SK-N-SH (cell line): Measurements from ENCODE around the gene ARHGDIB. TPM values are rescaled to one million over a fixed set of nuclear protein-coding genes. Genes with fewer than 3 reads are reported as not detected.

Experiments
- CTCF ChIA-PET: fragments of 300-600, 350-600 bp; formaldehyde crosslinking; extraction: SDS; loops from one replicate; lab custom pipeline; 2021; lab: Yijun Ruan, JAX
- POLR2A ChIA-PET: fragments of 350-600 bp; sonication (Branson Sonifier 250); formaldehyde crosslinking; extraction: SDS; loops from one replicate; lab custom pipeline; 2020; ENCODE audit warnings: antibody characterized with exemption, inconsistent platforms; lab: Yijun Ruan, JAX
- DNase-seq: peaks from one replicate; pipeline ENCODE4 v3.0.0; 2012
- H2AFZ ChIP-seq: fragments of 200-600 bp; sonication (generic); 2 replicates; pipeline ENCODE4 v1.8.1; 2016; ENCODE audit warnings: antibody characterized with exemption, mild to moderate bottlenecking, low read depth
- H3F3A ChIP-seq: fragments of 200-600 bp; sonication (generic); replicated peaks from 2 replicates; pipeline ENCODE3; 2016; ENCODE audit warnings: antibody characterized with exemption, mild to moderate bottlenecking; ENCODE audit not compliant: insufficient read depth
- H3K27ac ChIP-seq, 2 experiments: fragments of 200-500 bp in 1 of 2; fragments of 200-600 bp in 1 of 2; sonication (Bioruptor generic) in 1 of 2; sonication (generic), shearing (Covaris generic) in 1 of 2; 2 replicates each; pipeline versions ENCODE4 v1.5.1 to v1.6.1; 2014 to 2016; ENCODE audit warnings: low read depth in 2 of 2, inconsistent platforms in 1 of 2, low read length in 1 of 2, mild to moderate bottlenecking in 1 of 2, mixed read lengths in 1 of 2
- H3K27me3 ChIP-seq: fragments of 200-600 bp; sonication (generic), shearing (Covaris generic); 2 replicates; pipeline ENCODE4 v1.6.1; 2016; ENCODE audit warnings: mixed run types; ENCODE audit not compliant: insufficient read depth
- H3K36me3 ChIP-seq, 2 experiments: fragments of 200-500 bp in 1 of 2; fragments of 200-600 bp in 1 of 2; sonication (Bioruptor generic) in 1 of 2; sonication (generic) in 1 of 2; replicated peaks in 1 of 2; 2 replicates each; pipeline versions ENCODE3 to v1.5.1; 2014 to 2016; ENCODE audit warnings: low read length in 1 of 2, mild to moderate bottlenecking in 1 of 2; ENCODE audit not compliant: insufficient read depth in 2 of 2, control insufficient read depth in 1 of 2
- H3K4me1 ChIP-seq, 2 experiments: fragments of 200-500 bp in 1 of 2; fragments of 200-600 bp in 1 of 2; sonication (Bioruptor generic) in 1 of 2; sonication (generic), shearing (Covaris generic) in 1 of 2; 2 replicates each; pipeline versions ENCODE4 v1.5.1 to v1.6.1; 2014 to 2016; ENCODE audit warnings: low read depth in 1 of 2, low read length in 1 of 2, mixed run types in 1 of 2; ENCODE audit not compliant: insufficient read depth in 2 of 2, control insufficient read depth in 1 of 2
- H3K4me2 ChIP-seq: fragments of 200-600 bp; sonication (generic), shearing (Covaris generic); 2 replicates; pipeline ENCODE4 v1.6.1; 2017; ENCODE audit warnings: mixed run types
- H3K4me3 ChIP-seq, 2 experiments: fragments of 200-500 bp in 1 of 2; fragments of 200-600 bp in 1 of 2; sonication (Bioruptor generic) in 1 of 2; sonication (generic), shearing (Covaris generic) in 1 of 2; 2 replicates each; pipeline versions ENCODE4 v1.5.1 to v1.8.1; 2014 to 2016; ENCODE audit warnings: low read depth in 2 of 2, inconsistent platforms in 1 of 2, low read length in 1 of 2, mild to moderate bottlenecking in 1 of 2, mixed read lengths in 1 of 2, moderate library complexity in 1 of 2
- H3K79me2 ChIP-seq: fragments of 200-600 bp; sonication (generic); 2 replicates; pipeline ENCODE4 v1.8.1; 2017; ENCODE audit warnings: mild to moderate bottlenecking; ENCODE audit not compliant: insufficient read depth
- H3K9ac ChIP-seq: fragments of 200-600 bp; sonication (generic); 2 replicates; pipeline ENCODE4 v1.6.1; 2017; ENCODE audit warnings: mixed run types
- H3K9me2 ChIP-seq: fragments of 200-600 bp; sonication (generic); 2 replicates; pipeline ENCODE4 v1.6.1; 2017; ENCODE audit warnings: mixed run types
- H3K9me3 ChIP-seq: fragments of 200-600 bp; sonication (generic); 2 replicates; pipeline ENCODE4 v1.6.1; 2017; ENCODE audit warnings: mixed run types, mild to moderate bottlenecking, moderate library complexity
- H4K20me1 ChIP-seq: fragments of 200-600 bp; sonication (generic); 2 replicates; pipeline ENCODE4 v1.6.1; 2017; ENCODE audit warnings: mild to moderate bottlenecking, mixed run types; ENCODE audit not compliant: insufficient read depth
- ELF1 ChIP-seq: IDR thresholded peaks from 2 replicates; pipeline ENCODE4 v1.4.0; 2012
- EP300 ChIP-seq, 2 experiments: IDR thresholded peaks; 2 replicates each; pipeline versions ENCODE4 v1.4.0 to v1.6.1; 2012; ENCODE audit warnings: borderline replicate concordance in 1 of 2, low read depth in 1 of 2, low read length in 1 of 2
- FOSL2 ChIP-seq: IDR thresholded peaks from 2 replicates; pipeline ENCODE4 v1.4.0; 2012; ENCODE audit warnings: low read depth, mild to moderate bottlenecking, moderate library complexity, borderline replicate concordance
- FOXJ3 ChIP-seq: sonication (generic); formaldehyde crosslinking; IDR thresholded peaks from 2 replicates; pipeline ENCODE4 v1.5.1; 2020; ENCODE audit warnings: mild to moderate bottlenecking, missing genetic modification reagents
- GABPA ChIP-seq: IDR thresholded peaks from 2 replicates; pipeline ENCODE4 v1.4.0; 2012; ENCODE audit warnings: low read depth, mild to moderate bottlenecking
- JUND ChIP-seq: IDR thresholded peaks from 2 replicates; pipeline ENCODE4 v1.4.0; 2012
- MXI1 ChIP-seq: IDR thresholded peaks from 2 replicates; pipeline ENCODE4 v1.6.1; 2012; ENCODE audit warnings: mild to moderate bottlenecking, low read depth, low read length, improper control_type of control experiment
- NFIC ChIP-seq: IDR thresholded peaks from 2 replicates; pipeline ENCODE4 v1.4.0; 2012; ENCODE audit warnings: borderline replicate concordance
- NRF1 ChIP-seq: IDR thresholded peaks from 2 replicates; pipeline ENCODE4 v1.6.1; 2012; ENCODE audit warnings: low read depth, mild to moderate bottlenecking, low read length
- POLR2AphosphoS5 ChIP-seq: IDR thresholded peaks from 2 replicates; pipeline ENCODE4 v1.6.1; 2012; ENCODE audit warnings: low read depth, low read length
- RCOR1 ChIP-seq: fragments of 150-350 bp; IDR thresholded peaks from 2 replicates; pipeline ENCODE4 v1.6.1; 2017; ENCODE audit warnings: antibody characterized with exemption, low read length
- RFX5 ChIP-seq: IDR thresholded peaks from 2 replicates; pipeline ENCODE4 v1.6.1; 2012; ENCODE audit warnings: mild to moderate bottlenecking, improper control_type of control experiment, low read length
- SIN3A ChIP-seq: IDR thresholded peaks from 2 replicates; pipeline ENCODE4 v1.6.1; 2012; ENCODE audit warnings: low read depth, mild to moderate bottlenecking, low read length, moderate library complexity, borderline replicate concordance
- SMC3 ChIP-seq: IDR thresholded peaks from 2 replicates; pipeline ENCODE4 v1.6.1; 2012; ENCODE audit warnings: low read depth, low read length, improper control_type of control experiment
- TAF1 ChIP-seq: IDR thresholded peaks from 2 replicates; pipeline ENCODE4 v1.6.1; 2012; ENCODE audit warnings: low read depth, mild to moderate bottlenecking, low read length, moderate library complexity, borderline replicate concordance
- TCF12 ChIP-seq: IDR thresholded peaks from 2 replicates; pipeline ENCODE4 v1.4.0; 2012
- TEAD4 ChIP-seq: IDR thresholded peaks from 2 replicates; pipeline ENCODE4 v1.4.0; 2012; ENCODE audit warnings: mild to moderate bottlenecking, borderline replicate concordance; ENCODE audit not compliant: insufficient read depth
- YY1 ChIP-seq: IDR thresholded peaks from 2 replicates; pipeline ENCODE4 v1.4.0; 2012; ENCODE audit warnings: low read depth, mild to moderate bottlenecking
- WGBS: methylation state at CpG from one replicate; pipeline ENCODE4 v1.1.6; 2017; ENCODE audit warnings: low lambda C conversion rate; 5-methylcytosine and 5-hydroxymethylcytosine counted together
- polyA plus RNA-seq, 3 experiments: library from polyadenylated mRNA; depleted of rRNA; stranded (reverse); fragments of >200 nt; gene quantifications; 2 replicates each; pipeline ENCODE4 v1.2.3, GENCODE V29; 2012
- TF ChIP-seq, protein P1 (sequence below): IDR thresholded peaks from 2 replicates; pipeline ENCODE4 v1.4.0; 2012; ENCODE audit warnings: low read depth, borderline replicate concordance
- TF ChIP-seq, protein P2 (sequence below): IDR thresholded peaks from 2 replicates; pipeline ENCODE4 v1.4.0; 2012; ENCODE audit warnings: low read depth
- TF ChIP-seq, protein P3 (sequence below): IDR thresholded peaks from 2 replicates; pipeline ENCODE4; 2012

ARHGDIB gene
- polyA plus RNA-seq, 1 of the 3 experiments (the other 2 are of a cell fraction): 362 TPM

DNA sequence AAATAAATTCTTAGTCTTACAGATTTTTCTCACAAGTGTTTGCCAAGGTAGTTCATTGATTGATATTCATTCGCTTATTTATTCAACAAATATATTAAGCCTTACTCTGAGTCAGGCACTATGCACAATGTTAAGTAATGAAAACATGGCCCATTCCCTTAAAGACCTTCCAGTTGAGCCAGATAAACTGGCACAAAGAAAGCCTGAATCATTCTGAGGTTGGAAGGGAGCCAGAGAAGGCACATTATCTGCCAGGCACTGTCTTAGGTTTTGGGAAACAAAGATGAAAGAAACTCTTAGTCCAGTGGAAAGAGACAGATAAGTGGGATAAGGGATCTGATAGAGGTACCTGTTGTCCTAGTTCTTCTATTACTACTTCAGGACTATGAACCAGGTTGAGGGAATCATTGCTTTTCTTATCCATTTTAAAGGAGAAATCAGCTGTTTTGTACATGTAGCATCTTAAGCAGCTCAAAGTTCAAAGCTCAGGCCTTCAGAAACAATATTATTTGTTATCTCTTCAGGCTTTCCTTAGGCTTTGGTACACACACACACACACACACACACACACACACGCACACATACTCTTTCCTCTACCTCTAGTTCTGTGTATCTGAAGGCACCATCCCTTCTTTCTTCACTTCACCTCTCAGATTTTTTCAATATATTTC, 38.4 kb upstream of the ARHGDIB start:
- Histone ChIP-seq H3K4me1 (peaks cover 0 to 22% of the 10 kb centered on the region in 2 experiments), H3K4me2 (no peak overlapping the region), H3K9ac (no peak overlapping the region), H4K20me1 (no peaks in the 10 kb centered on the region), H2AFZ (no peak overlapping the region), H3K9me2 (no peaks in the 10 kb centered on the region), H3K36me3 (no peaks in the 10 kb centered on the region), H3K79me2 (no peaks in the 10 kb centered on the region), H3K27me3 (no peaks in the 10 kb centered on the region), H3K27ac (peak overlapping the region; percentile 84 to 94), H3K4me3 (no peak overlapping the region), H3K9me3 (no peaks in the 10 kb centered on the region), H3F3A (peaks cover 25% of the 10 kb centered on the region)
- peak; percentile 60; the same call in 1 of the 2 replicates for TF ChIP-seq TCF12
- peak; percentile 29; the same call in 1 of the 2 replicates for TF ChIP-seq POLR2AphosphoS5
- peak in 1 of 2 experiments; percentile 45; a peak in 2 of 4 replicates for TF ChIP-seq EP300 (IDR thresholded peaks at IDR 0.05; ENCODE audit: borderline replicate concordance in 1 of 2, low read depth in 1 of 2, low read length in 1 of 2)
- 0 out of 2 replicates have a peak, but pooled peaks have one; percentile 14 for TF ChIP-seq YY1
- TF ChIP-seq JUND: peak; percentile 38; the same call in 1 of the 2 replicates
- TF ChIP-seq TAF1: 0 out of 2 replicates have a peak, but pooled peaks have one; percentile 9
- TF ChIP-seq, protein P1, sequence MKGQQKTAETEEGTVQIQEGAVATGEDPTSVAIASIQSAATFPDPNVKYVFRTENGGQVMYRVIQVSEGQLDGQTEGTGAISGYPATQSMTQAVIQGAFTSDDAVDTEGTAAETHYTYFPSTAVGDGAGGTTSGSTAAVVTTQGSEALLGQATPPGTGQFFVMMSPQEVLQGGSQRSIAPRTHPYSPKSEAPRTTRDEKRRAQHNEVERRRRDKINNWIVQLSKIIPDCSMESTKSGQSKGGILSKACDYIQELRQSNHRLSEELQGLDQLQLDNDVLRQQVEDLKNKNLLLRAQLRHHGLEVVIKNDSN: no peak
- TF ChIP-seq NFIC: peak; percentile 90
- TF ChIP-seq SIN3A: no peak
- TF ChIP-seq FOSL2: peak; percentile 29; the same call in 1 of the 2 replicates
- no peak for TF ChIP-seq RCOR1
- TF ChIP-seq, protein P2, sequence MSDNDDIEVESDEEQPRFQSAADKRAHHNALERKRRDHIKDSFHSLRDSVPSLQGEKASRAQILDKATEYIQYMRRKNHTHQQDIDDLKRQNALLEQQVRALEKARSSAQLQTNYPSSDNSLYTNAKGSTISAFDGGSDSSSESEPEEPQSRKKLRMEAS: no peak
- peak; percentile 62 for TF ChIP-seq TEAD4
- POLR2A ChIA-PET: no interaction called here
- no peak for DNase-seq
- 23% methylated on average over 2 of the region's 2 CpGs for WGBS
- CTCF ChIA-PET: no interaction called here

DNA sequence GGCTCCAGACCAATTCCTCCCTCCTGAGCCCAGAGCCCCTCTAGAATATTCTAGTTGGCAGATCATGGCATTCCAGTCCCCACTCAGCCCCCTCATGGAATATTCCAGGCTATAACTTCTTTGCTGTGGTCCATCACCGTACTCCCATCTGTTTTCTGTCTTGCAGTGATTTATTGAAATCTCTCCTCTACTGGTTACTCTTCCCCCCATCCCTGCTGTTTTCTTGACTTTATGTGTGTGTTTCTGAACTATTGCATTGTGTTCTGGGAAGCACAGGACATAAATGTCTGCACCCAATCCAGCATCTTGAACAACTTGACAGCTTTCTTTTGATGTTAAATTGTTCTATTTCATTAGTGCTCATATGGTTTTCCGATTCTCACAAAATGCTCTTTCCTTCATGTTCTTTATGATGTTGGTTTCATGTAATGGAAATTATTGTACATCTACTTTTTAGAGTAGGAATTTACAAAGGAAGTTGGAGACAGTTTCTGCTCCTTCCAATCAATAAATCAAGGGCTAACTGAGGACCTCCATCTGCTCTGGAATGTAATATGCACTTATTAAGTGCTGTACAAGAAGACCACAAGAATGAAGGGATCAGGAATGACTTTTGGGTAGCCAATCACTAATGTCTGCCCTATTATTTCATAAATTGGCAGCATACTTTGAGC, 37.8 kb upstream of the ARHGDIB start:
- ChIA-PET CTCF (interaction anchor here (1.0 to 1.4 kb wide), 2 partner anchors 188 to 222 kb away, joined by 3 read pairs; partner anchors contain the start of gene RERG), POLR2A (no interaction called here)
- H3K27ac ChIP-seq: peak overlapping the region; percentile 84 to 94; a peak in 3 of 4 replicates
- WGBS: 16% methylated on average over 2 of the region's 2 CpGs
- H3K36me3 ChIP-seq: no peaks in the 10 kb centered on the region
- peaks cover 0 to 22% of the 10 kb centered on the region in 2 experiments for H3K4me1 ChIP-seq
- peak overlapping the region; percentile 16; the same call in 1 of the 2 replicates for H3K9ac ChIP-seq
- no peaks in the 10 kb centered on the region for H3K9me2 ChIP-seq
- no peaks in the 10 kb centered on the region for H3K9me3 ChIP-seq
- no peaks in the 10 kb centered on the region for H4K20me1 ChIP-seq
- peak overlapping the region; percentile 47; the same call in 1 of the 2 replicates for H3K4me2 ChIP-seq
- peaks cover 25% of the 10 kb centered on the region for H3F3A ChIP-seq
- no peaks in the 10 kb centered on the region for H3K79me2 ChIP-seq
- no peak for DNase-seq
- H2AFZ ChIP-seq: no peak overlapping the region
- H3K27me3 ChIP-seq: no peaks in the 10 kb centered on the region
- no peak overlapping the region for H3K4me3 ChIP-seq
- TF ChIP-seq RCOR1 (no peak), MXI1 (no peak), ELF1 (no peak), NRF1 (no peak), SIN3A (0 out of 2 replicates have a peak, but pooled peaks have one; percentile 30), FOXJ3 (CRISPR knock-in tag) (no peak), FOSL2 (no peak), SMC3 (no peak), GABPA (no peak), RFX5 (no peak)
- TF ChIP-seq, protein P3, sequence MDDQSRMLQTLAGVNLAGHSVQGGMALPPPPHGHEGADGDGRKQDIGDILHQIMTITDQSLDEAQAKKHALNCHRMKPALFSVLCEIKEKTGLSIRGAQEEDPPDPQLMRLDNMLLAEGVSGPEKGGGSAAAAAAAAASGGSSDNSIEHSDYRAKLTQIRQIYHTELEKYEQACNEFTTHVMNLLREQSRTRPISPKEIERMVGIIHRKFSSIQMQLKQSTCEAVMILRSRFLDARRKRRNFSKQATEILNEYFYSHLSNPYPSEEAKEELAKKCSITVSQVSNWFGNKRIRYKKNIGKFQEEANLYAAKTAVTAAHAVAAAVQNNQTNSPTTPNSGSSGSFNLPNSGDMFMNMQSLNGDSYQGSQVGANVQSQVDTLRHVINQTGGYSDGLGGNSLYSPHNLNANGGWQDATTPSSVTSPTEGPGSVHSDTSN: peak; percentile 76
- TF ChIP-seq, protein P2: peak; percentile 39; the same call in 1 of the 2 replicates
- TF ChIP-seq, protein P1: no peak
